GM23338 (cell line): ENCODE measurements around the gene NEDD1.

Experiments used
- CREB1 ChIP-seq: fragments of 250-450 bp; sonication (Bioruptor Pico); IDR thresholded peaks from 2 replicates; pipeline ENCODE4 v1.5.0; 2020; ENCODE audit warnings: low read depth, mild to moderate bottlenecking, moderate library complexity
- CTCF ChIP-seq, 2 experiments: fragments of 200-600 bp in 1 of 2; sonication (generic) in 1 of 2; conservative IDR thresholded peaks; 2 replicates each; pipeline versions ENCODE4 v1.5.1 to v1.6.1; 2016 to 2017; ENCODE audit warnings: antibody characterized with exemption in 2 of 2, low read depth in 2 of 2, mild to moderate bottlenecking in 2 of 2, moderate library complexity in 1 of 2
- EZH2 ChIP-seq: fragments of 200-600 bp; sonication (generic); IDR thresholded peaks from one replicate; pipeline ENCODE4 v1.8.0; 2017; ENCODE audit warnings: antibody characterized with exemption, mild to moderate bottlenecking, low read depth; ENCODE audit not compliant: unreplicated experiment
- EZH2phosphoT487 ChIP-seq: fragments of 200-600 bp; sonication (generic); IDR thresholded peaks from one replicate; pipeline ENCODE4 v1.8.1; 2018; ENCODE audit warnings: antibody characterized with exemption; ENCODE audit not compliant: unreplicated experiment
- JUNB ChIP-seq: IDR thresholded peaks from one replicate; pipeline ENCODE4 v1.6.1; 2016; ENCODE audit warnings: antibody characterized with exemption; ENCODE audit not compliant: unreplicated experiment
- NANOG ChIP-seq: IDR thresholded peaks from 2 replicates; pipeline ENCODE4 v1.6.1; 2016; ENCODE audit warnings: antibody characterized with exemption, borderline replicate concordance
- POLR2AphosphoS5 ChIP-seq: IDR thresholded peaks from 2 replicates; pipeline ENCODE4 v1.6.1; 2016; ENCODE audit warnings: antibody characterized with exemption, low read depth
- TF ChIP-seq, protein P1 (sequence below): IDR thresholded peaks from one replicate; pipeline ENCODE4 v1.6.1; 2018; ENCODE audit warnings: antibody characterized with exemption; ENCODE audit not compliant: unreplicated experiment
- TF ChIP-seq, protein P2 (sequence below): IDR thresholded peaks from 2 replicates; pipeline ENCODE4 v1.6.1; 2016; ENCODE audit warnings: antibody characterized with exemption

DNA sequence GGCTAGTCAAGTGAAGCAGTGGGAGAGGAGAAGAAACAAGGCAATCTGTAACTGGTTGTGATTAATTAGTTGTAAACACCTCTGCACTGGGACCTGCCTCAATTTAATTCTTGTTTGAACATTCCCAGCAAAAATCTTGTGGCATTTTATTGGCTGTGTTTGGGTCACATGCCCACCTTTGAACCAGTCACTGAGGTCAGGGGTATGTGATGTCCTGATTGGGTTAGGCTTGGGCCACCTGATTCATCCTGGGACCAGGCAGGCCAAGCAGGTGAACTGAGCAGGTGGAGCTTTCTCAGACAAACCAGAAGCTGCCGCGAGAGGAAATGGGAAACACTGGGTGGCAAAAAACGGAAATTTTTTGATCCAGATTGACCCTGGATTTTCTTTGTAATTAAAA is 72.5 kb downstream of the NEDD1 start:
- TF ChIP-seq CTCF (conservative IDR thresholded peaks at IDR 0.05; ENCODE audit: low read depth in 2 of 2) (no peak), NANOG (no peak), EZH2 (no peak), JUNB (no peak), EZH2phosphoT487 (no peak), CREB1 (CRISPR knock-in tag) (no peak), POLR2AphosphoS5 (no peak)
- TF ChIP-seq, protein P1, sequence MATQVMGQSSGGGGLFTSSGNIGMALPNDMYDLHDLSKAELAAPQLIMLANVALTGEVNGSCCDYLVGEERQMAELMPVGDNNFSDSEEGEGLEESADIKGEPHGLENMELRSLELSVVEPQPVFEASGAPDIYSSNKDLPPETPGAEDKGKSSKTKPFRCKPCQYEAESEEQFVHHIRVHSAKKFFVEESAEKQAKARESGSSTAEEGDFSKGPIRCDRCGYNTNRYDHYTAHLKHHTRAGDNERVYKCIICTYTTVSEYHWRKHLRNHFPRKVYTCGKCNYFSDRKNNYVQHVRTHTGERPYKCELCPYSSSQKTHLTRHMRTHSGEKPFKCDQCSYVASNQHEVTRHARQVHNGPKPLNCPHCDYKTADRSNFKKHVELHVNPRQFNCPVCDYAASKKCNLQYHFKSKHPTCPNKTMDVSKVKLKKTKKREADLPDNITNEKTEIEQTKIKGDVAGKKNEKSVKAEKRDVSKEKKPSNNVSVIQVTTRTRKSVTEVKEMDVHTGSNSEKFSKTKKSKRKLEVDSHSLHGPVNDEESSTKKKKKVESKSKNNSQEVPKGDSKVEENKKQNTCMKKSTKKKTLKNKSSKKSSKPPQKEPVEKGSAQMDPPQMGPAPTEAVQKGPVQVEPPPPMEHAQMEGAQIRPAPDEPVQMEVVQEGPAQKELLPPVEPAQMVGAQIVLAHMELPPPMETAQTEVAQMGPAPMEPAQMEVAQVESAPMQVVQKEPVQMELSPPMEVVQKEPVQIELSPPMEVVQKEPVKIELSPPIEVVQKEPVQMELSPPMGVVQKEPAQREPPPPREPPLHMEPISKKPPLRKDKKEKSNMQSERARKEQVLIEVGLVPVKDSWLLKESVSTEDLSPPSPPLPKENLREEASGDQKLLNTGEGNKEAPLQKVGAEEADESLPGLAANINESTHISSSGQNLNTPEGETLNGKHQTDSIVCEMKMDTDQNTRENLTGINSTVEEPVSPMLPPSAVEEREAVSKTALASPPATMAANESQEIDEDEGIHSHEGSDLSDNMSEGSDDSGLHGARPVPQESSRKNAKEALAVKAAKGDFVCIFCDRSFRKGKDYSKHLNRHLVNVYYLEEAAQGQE, result no peak
- TF ChIP-seq, protein P2, sequence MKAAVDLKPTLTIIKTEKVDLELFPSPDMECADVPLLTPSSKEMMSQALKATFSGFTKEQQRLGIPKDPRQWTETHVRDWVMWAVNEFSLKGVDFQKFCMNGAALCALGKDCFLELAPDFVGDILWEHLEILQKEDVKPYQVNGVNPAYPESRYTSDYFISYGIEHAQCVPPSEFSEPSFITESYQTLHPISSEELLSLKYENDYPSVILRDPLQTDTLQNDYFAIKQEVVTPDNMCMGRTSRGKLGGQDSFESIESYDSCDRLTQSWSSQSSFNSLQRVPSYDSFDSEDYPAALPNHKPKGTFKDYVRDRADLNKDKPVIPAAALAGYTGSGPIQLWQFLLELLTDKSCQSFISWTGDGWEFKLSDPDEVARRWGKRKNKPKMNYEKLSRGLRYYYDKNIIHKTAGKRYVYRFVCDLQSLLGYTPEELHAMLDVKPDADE, result no peak
